HFFc6 (cell line): Measurements from ENCODE around the gene FIG4. TPM values are rescaled to one million over a fixed set of nuclear protein-coding genes. Genes with fewer than 3 reads are reported as not detected.

ENCODE experiments used
- DNase-seq: peaks from one replicate; pipeline ENCODE4 v3.0.0-alpha.2; 2018
- H3K27ac Mint-ChIP-seq: 2 replicates; pipeline ENCODE4 v1.8.0; 2020; ENCODE audit warnings: mild to moderate bottlenecking, mixed read lengths
- H3K27me3 Mint-ChIP-seq: 2 replicates; pipeline ENCODE4 v1.8.0; 2021; ENCODE audit warnings: mild to moderate bottlenecking, moderate library complexity, mixed read lengths; ENCODE audit not compliant: insufficient read depth
- H3K36me3 Mint-ChIP-seq: 2 replicates; pipeline ENCODE4 v1.8.0; 2021; ENCODE audit warnings: low read depth, mixed read lengths
- H3K4me1 Mint-ChIP-seq: 2 replicates; pipeline ENCODE4 v1.8.0; 2020; ENCODE audit warnings: low read depth, mixed read lengths
- H3K4me3 Mint-ChIP-seq: 2 replicates; pipeline ENCODE4 v1.8.0; 2020; ENCODE audit warnings: mild to moderate bottlenecking, moderate library complexity, mixed read lengths
- H3K9me3 Mint-ChIP-seq: 2 replicates; pipeline ENCODE4 v1.8.0; 2020; ENCODE audit warnings: mild to moderate bottlenecking, mixed read lengths
- total RNA-seq, 6 experiments: library from RNA; stranded (reverse); fragmentation: NEBNext Ultra II Directional; extraction: Animal tissue kit (Norgen Biotek cat#: 25700); gene quantifications; 2 replicates in 1 of 6; 3 replicates in 5 of 6; pipeline ENCODE4 v1.2.3, GENCODE V29; 2021
- TF ChIP-seq, protein P1 (sequence below): fragments of 200-600 bp; sonication (generic); IDR thresholded peaks from 2 replicates; pipeline ENCODE4 v1.5.0; 2021; ENCODE audit warnings: antibody characterized with exemption, mild to moderate bottlenecking

FIG4 gene
- total RNA-seq, 6 experiments from 2014 or later, result 14.2 to 18.1 (median 16.6) TPM

- H3K4me1 Mint-ChIP-seq, result peaks cover 26% of the 10 kb centered on the region
- no peak overlapping the region for H3K27ac Mint-ChIP-seq
- no peak overlapping the region for H3K4me3 Mint-ChIP-seq
- no peak for DNase-seq
- no peaks in the 10 kb centered on the region for H3K36me3 Mint-ChIP-seq
- TF ChIP-seq, protein P1, sequence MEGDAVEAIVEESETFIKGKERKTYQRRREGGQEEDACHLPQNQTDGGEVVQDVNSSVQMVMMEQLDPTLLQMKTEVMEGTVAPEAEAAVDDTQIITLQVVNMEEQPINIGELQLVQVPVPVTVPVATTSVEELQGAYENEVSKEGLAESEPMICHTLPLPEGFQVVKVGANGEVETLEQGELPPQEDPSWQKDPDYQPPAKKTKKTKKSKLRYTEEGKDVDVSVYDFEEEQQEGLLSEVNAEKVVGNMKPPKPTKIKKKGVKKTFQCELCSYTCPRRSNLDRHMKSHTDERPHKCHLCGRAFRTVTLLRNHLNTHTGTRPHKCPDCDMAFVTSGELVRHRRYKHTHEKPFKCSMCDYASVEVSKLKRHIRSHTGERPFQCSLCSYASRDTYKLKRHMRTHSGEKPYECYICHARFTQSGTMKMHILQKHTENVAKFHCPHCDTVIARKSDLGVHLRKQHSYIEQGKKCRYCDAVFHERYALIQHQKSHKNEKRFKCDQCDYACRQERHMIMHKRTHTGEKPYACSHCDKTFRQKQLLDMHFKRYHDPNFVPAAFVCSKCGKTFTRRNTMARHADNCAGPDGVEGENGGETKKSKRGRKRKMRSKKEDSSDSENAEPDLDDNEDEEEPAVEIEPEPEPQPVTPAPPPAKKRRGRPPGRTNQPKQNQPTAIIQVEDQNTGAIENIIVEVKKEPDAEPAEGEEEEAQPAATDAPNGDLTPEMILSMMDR, result no peak
- peaks cover 2% of the 10 kb centered on the region; the same call in 1 of the 2 replicates for H3K27me3 Mint-ChIP-seq
- H3K9me3 Mint-ChIP-seq, result no peaks in the 10 kb centered on the region
Observed at GRCh38 chr6:109662192-109662591, 28.9 kb upstream of the FIG4 start.

- DNase-seq, result no peak
- no peak overlapping the region for H3K4me3 Mint-ChIP-seq
- peaks cover 21% of the 10 kb centered on the region for H3K4me1 Mint-ChIP-seq
- TF ChIP-seq, protein P1, result no peak
- no peaks in the 10 kb centered on the region for H3K27me3 Mint-ChIP-seq
- no peaks in the 10 kb centered on the region for H3K9me3 Mint-ChIP-seq
- H3K36me3 Mint-ChIP-seq, result no peaks in the 10 kb centered on the region
- H3K27ac Mint-ChIP-seq, result no peak overlapping the region
Observed at GRCh38 chr6:109669811-109670210, 21.3 kb upstream of the FIG4 start.

DNA sequence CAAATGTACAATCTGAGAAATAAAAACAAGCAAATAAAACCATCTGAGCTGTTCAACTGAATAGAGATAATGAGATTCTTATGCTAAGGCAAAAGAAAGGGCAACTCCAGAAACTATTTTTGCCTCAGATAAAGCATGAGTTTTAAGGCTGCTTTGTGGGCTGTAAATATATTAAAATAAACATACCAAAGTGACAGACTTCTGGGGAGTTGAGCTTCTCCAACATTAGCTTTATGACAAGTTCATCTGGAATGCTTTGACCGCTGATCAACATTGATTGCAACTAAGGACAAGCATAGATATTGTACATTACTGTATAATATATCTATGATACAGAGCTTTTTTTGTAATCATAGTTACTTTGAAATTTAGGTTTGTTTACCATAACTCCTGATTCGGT is 19.4 kb upstream of the FIG4 start:
- Mint-ChIP-seq H3K4me1 (peaks cover 21% of the 10 kb centered on the region), H3K27ac (no peak overlapping the region), H3K36me3 (no peaks in the 10 kb centered on the region), H3K9me3 (no peaks in the 10 kb centered on the region), H3K27me3 (no peaks in the 10 kb centered on the region), H3K4me3 (no peak overlapping the region)
- DNase-seq, result peak; percentile 41
- TF ChIP-seq, protein P1, result no peak

GRCh38 chr6:109672175-109672574 is 18.9 kb upstream of the FIG4 start:
- TF ChIP-seq, protein P1, result no peak
- H3K27me3 Mint-ChIP-seq, result no peaks in the 10 kb centered on the region
- DNase-seq, result peak; percentile 24
- peaks cover 21% of the 10 kb centered on the region for H3K4me1 Mint-ChIP-seq
- no peak overlapping the region for H3K4me3 Mint-ChIP-seq
- H3K27ac Mint-ChIP-seq, result no peak overlapping the region
- H3K9me3 Mint-ChIP-seq, result no peaks in the 10 kb centered on the region
- no peaks in the 10 kb centered on the region for H3K36me3 Mint-ChIP-seq

GRCh38 chr6:109672839-109673238 is 18.3 kb upstream of the FIG4 start:
- Mint-ChIP-seq H3K9me3 (no peaks in the 10 kb centered on the region), H3K27me3 (no peaks in the 10 kb centered on the region), H3K36me3 (no peaks in the 10 kb centered on the region), H3K4me1 (peaks cover 21% of the 10 kb centered on the region), H3K27ac (no peak overlapping the region), H3K4me3 (no peak overlapping the region)
- no peak for DNase-seq
- TF ChIP-seq, protein P1, result no peak

GRCh38 chr6:109676724-109677123 is 14.4 kb upstream of the FIG4 start:
- peaks cover 13% of the 10 kb centered on the region for H3K4me1 Mint-ChIP-seq
- H3K4me3 Mint-ChIP-seq, result no peak overlapping the region
- H3K36me3 Mint-ChIP-seq, result no peaks in the 10 kb centered on the region
- TF ChIP-seq, protein P1, result no peak
- no peak for DNase-seq
- H3K9me3 Mint-ChIP-seq, result no peaks in the 10 kb centered on the region
- H3K27ac Mint-ChIP-seq, result no peak overlapping the region
- peaks cover 12% of the 10 kb centered on the region for H3K27me3 Mint-ChIP-seq
